A673 (cell line): ENCODE measurements around the gene TRAPPC10.
"Not testable (repeated sequence)": the region's sequence is repeated elsewhere in the genome, so short reads cannot be mapped to it uniquely, and the experiment has no call there.

ENCODE experiments used
- EZH2 ChIP-seq: fragments of 200-600 bp; sonication (generic); IDR thresholded peaks from 2 replicates; pipeline ENCODE4 v1.6.1; 2017; ENCODE audit warnings: borderline replicate concordance, low read depth, mild to moderate bottlenecking, mixed read lengths, antibody characterized with exemption, low read length; ENCODE audit not compliant: poor library complexity, severe bottlenecking
- TF ChIP-seq, protein P1 (sequence below): fragments of 300-800, 200-600 bp; sonication (generic); conservative IDR thresholded peaks from 2 replicates; pipeline ENCODE4 v1.5.1; 2017; ENCODE audit warnings: low read depth, mild to moderate bottlenecking, antibody characterized with exemption, low read length, moderate library complexity, mixed read lengths

DNA sequence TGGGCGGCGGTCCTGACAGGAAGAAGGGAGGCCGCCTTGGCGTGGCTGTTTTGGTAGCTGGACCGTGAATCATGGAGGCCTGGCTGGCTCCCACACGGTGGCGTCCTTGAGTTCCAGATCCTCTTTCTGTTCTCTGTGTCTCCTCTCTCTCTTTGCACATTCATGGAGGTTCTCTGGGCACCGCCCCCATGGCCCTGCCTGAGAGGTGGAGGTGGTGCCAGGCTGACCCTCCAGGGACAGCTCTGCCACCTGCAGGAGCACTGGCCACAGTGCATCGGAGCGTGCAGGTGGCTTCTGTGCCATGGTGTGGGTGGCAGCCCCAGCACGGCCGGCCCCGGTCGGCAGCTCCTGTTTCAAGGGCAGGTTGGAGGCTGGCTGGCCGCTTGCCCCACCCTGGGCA, 125.9 kb downstream of the TRAPPC10 start:
- TF ChIP-seq, protein P1, sequence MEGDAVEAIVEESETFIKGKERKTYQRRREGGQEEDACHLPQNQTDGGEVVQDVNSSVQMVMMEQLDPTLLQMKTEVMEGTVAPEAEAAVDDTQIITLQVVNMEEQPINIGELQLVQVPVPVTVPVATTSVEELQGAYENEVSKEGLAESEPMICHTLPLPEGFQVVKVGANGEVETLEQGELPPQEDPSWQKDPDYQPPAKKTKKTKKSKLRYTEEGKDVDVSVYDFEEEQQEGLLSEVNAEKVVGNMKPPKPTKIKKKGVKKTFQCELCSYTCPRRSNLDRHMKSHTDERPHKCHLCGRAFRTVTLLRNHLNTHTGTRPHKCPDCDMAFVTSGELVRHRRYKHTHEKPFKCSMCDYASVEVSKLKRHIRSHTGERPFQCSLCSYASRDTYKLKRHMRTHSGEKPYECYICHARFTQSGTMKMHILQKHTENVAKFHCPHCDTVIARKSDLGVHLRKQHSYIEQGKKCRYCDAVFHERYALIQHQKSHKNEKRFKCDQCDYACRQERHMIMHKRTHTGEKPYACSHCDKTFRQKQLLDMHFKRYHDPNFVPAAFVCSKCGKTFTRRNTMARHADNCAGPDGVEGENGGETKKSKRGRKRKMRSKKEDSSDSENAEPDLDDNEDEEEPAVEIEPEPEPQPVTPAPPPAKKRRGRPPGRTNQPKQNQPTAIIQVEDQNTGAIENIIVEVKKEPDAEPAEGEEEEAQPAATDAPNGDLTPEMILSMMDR, result not testable (repeated sequence)
- not testable (repeated sequence) for TF ChIP-seq EZH2
